Right cardiac atrium (tissue), 5 donors: ENCODE data around the gene LTBP1. TPM values are rescaled to one million over a fixed set of nuclear protein-coding genes. Genes with fewer than 3 reads are reported as not detected.

ENCODE experiments used
- ATAC-seq, 2 donors: fragments of 200-7000 bp; cut with Tn5 transposase; one replicate each; pipeline versions ENCODE4 v1.8.0 to v1.9.1; 2020; ENCODE audit warnings: moderate library complexity in 2 of 2, mild to moderate bottlenecking in 1 of 2
- DNase-seq, 3 donors: peaks; one replicate each; pipeline ENCODE4 v3.0.0-alpha.2; 2020
- H3K27ac ChIP-seq: one replicate; pipeline ENCODE4 v1.5.1; 2013; ENCODE audit warnings: mild to moderate bottlenecking, low read length, control low read depth, moderate library complexity
- H3K27me3 ChIP-seq: one replicate; pipeline ENCODE4 v1.6.1; 2013; ENCODE audit not compliant: control insufficient read depth, insufficient read depth
- H3K4me1 ChIP-seq: one replicate; pipeline ENCODE4 v1.6.1; 2013; ENCODE audit warnings: low read length; ENCODE audit not compliant: control insufficient read depth, insufficient read depth
- H3K4me3 ChIP-seq: one replicate; pipeline ENCODE4 v1.5.1; 2013; ENCODE audit warnings: low read length, control low read depth
- H3K9me3 ChIP-seq: one replicate; pipeline ENCODE4 v1.6.1; 2013; ENCODE audit warnings: low read length; ENCODE audit not compliant: control insufficient read depth
- WGBS: extraction: QIAGEN DNeasy Blood & Tissue Kit; methylation state at CpG from one replicate; pipeline ENCODE4 v1.1.7; 2013; 5-methylcytosine and 5-hydroxymethylcytosine counted together
- intact Hi-C, 4 donors: fragments of 100-400 bp; cut with DNase I; formaldehyde crosslinking; loops; one replicate each; pipeline versions ENCODE4 v1.11.0 to v1.14.0; 2022 to 2023
- polyA plus RNA-seq: library from polyadenylated mRNA; stranded (reverse); fragments of 200-250 nt; gene quantifications from one replicate; pipeline ENCODE4 v1.2.3, GENCODE V29; 2013
- total RNA-seq, 4 donors: library from RNA; stranded (reverse); fragmentation: NEBNext Ultra II Directional; extraction: Animal tissue kit (Norgen Biotek cat#: 25700); gene quantifications; one replicate each; pipeline ENCODE4 v1.2.1, GENCODE V29; 2021
- donor health status: healthy with polysubstance abuse.
- donor health status: DM: no; HTN: yes; CAD: no.
- donor health status: DM: no; HTN: no; CAD: no.
- donor health status: DM: no; HTN: yes; CAD: no; lungs with severe emphysema.
- donor health status: DM: yes; HTN: yes; CAD: no.

LTBP1 gene
- total and polyA plus RNA-seq, 5 donors, result 53.0 to 218 (median 113) TPM

GRCh38 chr2:33215299-33215698, 268.5 kb downstream of the LTBP1 start:
- WGBS, result 59% methylated on average over 3 of the region's 3 CpGs
- peaks cover 12% of the 10 kb centered on the region for H3K4me1 ChIP-seq

GRCh38 chr2:33215983-33216382, 269.2 kb downstream of the LTBP1 start:
- no peaks in the 10 kb centered on the region for H3K9me3 ChIP-seq
- intact Hi-C loops, result no loop called here
- H3K4me3 ChIP-seq, result no peak overlapping the region
- WGBS, result 96% methylated on average over 3 of the region's 3 CpGs
- ATAC-seq (no peak), DNase-seq (no peak)
- peaks cover 15% of the 10 kb centered on the region for H3K4me1 ChIP-seq
- H3K27ac ChIP-seq, result no peak overlapping the region
- no peaks in the 10 kb centered on the region for H3K27me3 ChIP-seq

More at GRCh38 chr2:33215299-33215698, 268.5 kb downstream of the LTBP1 start:
- intact Hi-C loops, result no loop called here
- H3K27ac ChIP-seq, result no peak overlapping the region
- no peak overlapping the region for H3K4me3 ChIP-seq
- DNase-seq, result peak; percentile 69 to 85 (median 84)
- no peaks in the 10 kb centered on the region for H3K27me3 ChIP-seq
- no peaks in the 10 kb centered on the region for H3K9me3 ChIP-seq
- ATAC-seq, result peak in 1 of 2 donors; percentile 10

GRCh38 chr2:33216508-33217182, 269.9 kb downstream of the LTBP1 start:
- Histone ChIP-seq H3K9me3 (no peaks in the 10 kb centered on the region), H3K4me1 (peaks cover 15% of the 10 kb centered on the region), H3K27ac (peak overlapping the region; percentile 9), H3K27me3 (no peaks in the 10 kb centered on the region), H3K4me3 (no peak overlapping the region)
- intact Hi-C loops, result no loop called here
- ATAC-seq (peak; percentile 68 to 88), DNase-seq (peak; percentile 71 to 92 (median 87))
- WGBS, result 40% methylated on average over 3 of the region's 3 CpGs

- DNase-seq, result no peak
- intact Hi-C loops, result no loop called here
- no peak overlapping the region for H3K4me3 ChIP-seq
- no peaks in the 10 kb centered on the region for H3K9me3 ChIP-seq
- H3K4me1 ChIP-seq, result peaks cover 15% of the 10 kb centered on the region
- 74% methylated on average over 3 of the region's 3 CpGs for WGBS
- no peak overlapping the region for H3K27ac ChIP-seq
- ATAC-seq, result no peak
- no peaks in the 10 kb centered on the region for H3K27me3 ChIP-seq
Observed at GRCh38 chr2:33217406-33217805, 270.7 kb downstream of the LTBP1 start.

GRCh38 chr2:33219114-33219513, 272.4 kb downstream of the LTBP1 start:
- no peaks in the 10 kb centered on the region for H3K27me3 ChIP-seq
- no peak for ATAC-seq
- H3K9me3 ChIP-seq, result no peaks in the 10 kb centered on the region
- DNase-seq, result no peak
- no peak overlapping the region for H3K4me3 ChIP-seq
- WGBS, result 91% methylated on average over 4 of the region's 4 CpGs
- H3K4me1 ChIP-seq, result peaks cover 15% of the 10 kb centered on the region
- intact Hi-C loops, result no loop called here
- H3K27ac ChIP-seq, result no peak overlapping the region

GRCh38 chr2:33219850-33220275, 273.1 kb downstream of the LTBP1 start:
- Histone ChIP-seq H3K4me3 (no peak overlapping the region), H3K9me3 (no peaks in the 10 kb centered on the region), H3K4me1 (peaks cover 10% of the 10 kb centered on the region), H3K27ac (no peak overlapping the region), H3K27me3 (no peaks in the 10 kb centered on the region)
- no peak for ATAC-seq
- intact Hi-C loops, result no loop called here
- 32% methylated on average over 2 of the region's 2 CpGs for WGBS
- DNase-seq, result no peak

- WGBS, result 52% methylated on average over 3 of the region's 3 CpGs
- intact Hi-C loops, result no loop called here
- Histone ChIP-seq H3K4me3 (no peak overlapping the region), H3K4me1 (peaks cover 10% of the 10 kb centered on the region), H3K27ac (no peak overlapping the region), H3K27me3 (no peaks in the 10 kb centered on the region), H3K9me3 (no peaks in the 10 kb centered on the region)
- DNase-seq (no peak), ATAC-seq (no peak)
Observed at GRCh38 chr2:33220533-33220932, 273.8 kb downstream of the LTBP1 start.

- Histone ChIP-seq H3K27me3 (no peaks in the 10 kb centered on the region), H3K27ac (no peak overlapping the region), H3K4me1 (peaks cover 10% of the 10 kb centered on the region), H3K9me3 (no peaks in the 10 kb centered on the region), H3K4me3 (no peak overlapping the region)
- intact Hi-C loops, result no loop called here
- DNase-seq, result no peak
- ATAC-seq, result no peak
- 88% methylated on average over 3 of the region's 3 CpGs for WGBS
Observed at GRCh38 chr2:33221046-33221784, 274.5 kb downstream of the LTBP1 start.

GRCh38 chr2:33222309-33222708, 275.6 kb downstream of the LTBP1 start:
- intact Hi-C loops, result no loop called here

GRCh38 chr2:33223856-33224255, 277.1 kb downstream of the LTBP1 start:
- intact Hi-C loops, result no loop called here
- ATAC-seq, result no peak
- H3K4me1 ChIP-seq, result peaks cover 3% of the 10 kb centered on the region

More at GRCh38 chr2:33222309-33222708, 275.6 kb downstream of the LTBP1 start:
- DNase-seq (no peak), ATAC-seq (no peak)
- Histone ChIP-seq H3K4me3 (no peak overlapping the region), H3K9me3 (no peaks in the 10 kb centered on the region), H3K4me1 (peaks cover 5% of the 10 kb centered on the region), H3K27ac (no peak overlapping the region), H3K27me3 (no peaks in the 10 kb centered on the region)
- WGBS, result 93% methylated on average over 1 of the region's 1 CpG

GRCh38 chr2:33225350-33225749, 278.6 kb downstream of the LTBP1 start:
- no peak for DNase-seq
- H3K4me1 ChIP-seq, result peaks cover 3% of the 10 kb centered on the region
- intact Hi-C loops, result no loop called here
- H3K27ac ChIP-seq, result no peak overlapping the region
- WGBS, result 97% methylated on average over 2 of the region's 2 CpGs
- H3K27me3 ChIP-seq, result no peaks in the 10 kb centered on the region
- H3K4me3 ChIP-seq, result no peak overlapping the region
- no peak for ATAC-seq
- no peaks in the 10 kb centered on the region for H3K9me3 ChIP-seq

More at GRCh38 chr2:33223856-33224255, 277.1 kb downstream of the LTBP1 start:
- WGBS, result 81% methylated on average over 4 of the region's 4 CpGs
- DNase-seq, result no peak
- Histone ChIP-seq H3K9me3 (no peaks in the 10 kb centered on the region), H3K27me3 (no peaks in the 10 kb centered on the region), H3K27ac (no peak overlapping the region), H3K4me3 (no peak overlapping the region)
